ENCODE measurements around the gene ABCC1.

ABCC1 gene

GRCh38 chr16:15949210-15950160 is at the start of gene ABCC1 (continued):
- TF ChIP-seq ZNF747 (tag by site-specific recombination; IDR thresholded peaks at IDR 0.05) (no peak), ZNF175 (tag by site-specific recombination; IDR thresholded peaks at IDR 0.05) (no peak), ZNF350 (tag by site-specific recombination; IDR thresholded peaks at IDR 0.05) (no peak), ZXDB (tag by site-specific recombination; IDR thresholded peaks at IDR 0.05) (peak; percentile 19; the same call in 1 of the 2 replicates), KLF16 (tag by site-specific recombination; IDR thresholded peaks at IDR 0.05) (peak; percentile 30; the same call in 1 of the 2 replicates), SCRT1 (tag by site-specific recombination; IDR thresholded peaks at IDR 0.05; ENCODE audit: borderline replicate concordance) (no peak), ZFP41 (tag by site-specific recombination; IDR thresholded peaks at IDR 0.05; ENCODE audit: borderline replicate concordance) (no peak), BCL11A (tag by site-specific recombination; IDR thresholded peaks at IDR 0.05; ENCODE audit: low read depth) (no peak), ZNF148 (tag by site-specific recombination; IDR thresholded peaks at IDR 0.05; ENCODE audit: borderline replicate concordance) (no peak), TSHZ1 (tag by site-specific recombination; IDR thresholded peaks at IDR 0.05; ENCODE audit: borderline replicate concordance) (no peak), SETDB1 (IDR thresholded peaks at IDR 0.05; ENCODE audit: insufficient read length, low read length) (no peak), ZBTB48 (tag by site-specific recombination; IDR thresholded peaks at IDR 0.05) (no peak), ZNF223 (tag by site-specific recombination; IDR thresholded peaks at IDR 0.05) (no peak), ZNF416 (tag by site-specific recombination; IDR thresholded peaks at IDR 0.05) (no peak), ZNF292 (tag by site-specific recombination; IDR thresholded peaks at IDR 0.05; ENCODE audit: borderline replicate concordance, low read depth) (no peak), ZNF19 (tag by site-specific recombination; IDR thresholded peaks at IDR 0.05; ENCODE audit: low read depth) (no peak), IKZF3 (tag by site-specific recombination; IDR thresholded peaks at IDR 0.05) (no peak), ZBTB26 (tag by site-specific recombination; optimal IDR thresholded peaks at IDR 0.05) (peak; percentile 44), ZFHX2 (tag by site-specific recombination; conservative IDR thresholded peaks at IDR 0.05) (0 out of 2 replicates have a peak, but pooled peaks have one; percentile 32), ZNF391 (tag by site-specific recombination; IDR thresholded peaks at IDR 0.05; ENCODE audit: borderline replicate concordance, low read depth) (no peak), KLF9 (tag by site-specific recombination; IDR thresholded peaks at IDR 0.05; ENCODE audit: low read depth) (0 out of 2 replicates have a peak, but pooled peaks have one; percentile 12)
- TF ChIP-seq, protein P1, sequence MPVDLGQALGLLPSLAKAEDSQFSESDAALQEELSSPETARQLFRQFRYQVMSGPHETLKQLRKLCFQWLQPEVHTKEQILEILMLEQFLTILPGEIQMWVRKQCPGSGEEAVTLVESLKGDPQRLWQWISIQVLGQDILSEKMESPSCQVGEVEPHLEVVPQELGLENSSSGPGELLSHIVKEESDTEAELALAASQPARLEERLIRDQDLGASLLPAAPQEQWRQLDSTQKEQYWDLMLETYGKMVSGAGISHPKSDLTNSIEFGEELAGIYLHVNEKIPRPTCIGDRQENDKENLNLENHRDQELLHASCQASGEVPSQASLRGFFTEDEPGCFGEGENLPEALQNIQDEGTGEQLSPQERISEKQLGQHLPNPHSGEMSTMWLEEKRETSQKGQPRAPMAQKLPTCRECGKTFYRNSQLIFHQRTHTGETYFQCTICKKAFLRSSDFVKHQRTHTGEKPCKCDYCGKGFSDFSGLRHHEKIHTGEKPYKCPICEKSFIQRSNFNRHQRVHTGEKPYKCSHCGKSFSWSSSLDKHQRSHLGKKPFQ (tag by site-specific recombination; IDR thresholded peaks at IDR 0.05): no peak
- TF ChIP-seq, protein P2, sequence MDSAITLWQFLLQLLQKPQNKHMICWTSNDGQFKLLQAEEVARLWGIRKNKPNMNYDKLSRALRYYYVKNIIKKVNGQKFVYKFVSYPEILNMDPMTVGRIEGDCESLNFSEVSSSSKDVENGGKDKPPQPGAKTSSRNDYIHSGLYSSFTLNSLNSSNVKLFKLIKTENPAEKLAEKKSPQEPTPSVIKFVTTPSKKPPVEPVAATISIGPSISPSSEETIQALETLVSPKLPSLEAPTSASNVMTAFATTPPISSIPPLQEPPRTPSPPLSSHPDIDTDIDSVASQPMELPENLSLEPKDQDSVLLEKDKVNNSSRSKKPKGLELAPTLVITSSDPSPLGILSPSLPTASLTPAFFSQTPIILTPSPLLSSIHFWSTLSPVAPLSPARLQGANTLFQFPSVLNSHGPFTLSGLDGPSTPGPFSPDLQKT (IDR thresholded peaks at IDR 0.05; ENCODE audit: borderline replicate concordance, low read depth, low read length): no peak
- TF ChIP-seq, protein P3, sequence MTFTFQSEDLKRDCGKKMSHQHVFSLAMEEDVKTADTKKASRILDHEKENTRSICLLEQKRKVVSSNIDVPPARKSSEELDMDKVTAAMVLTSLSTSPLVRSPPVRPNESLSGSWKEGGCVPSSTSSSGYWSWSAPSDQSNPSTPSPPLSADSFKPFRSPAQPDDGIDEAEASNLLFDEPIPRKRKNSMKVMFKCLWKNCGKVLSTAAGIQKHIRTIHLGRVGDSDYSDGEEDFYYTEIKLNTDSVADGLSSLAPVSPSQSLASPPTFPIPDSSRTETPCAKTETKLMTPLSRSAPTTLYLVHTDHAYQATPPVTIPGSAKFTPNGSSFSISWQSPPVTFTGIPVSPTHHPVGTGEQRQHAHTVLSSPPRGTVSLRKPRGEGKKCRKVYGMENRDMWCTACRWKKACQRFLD (tag by site-specific recombination; IDR thresholded peaks at IDR 0.05): no peak
- TF ChIP-seq, protein P4, sequence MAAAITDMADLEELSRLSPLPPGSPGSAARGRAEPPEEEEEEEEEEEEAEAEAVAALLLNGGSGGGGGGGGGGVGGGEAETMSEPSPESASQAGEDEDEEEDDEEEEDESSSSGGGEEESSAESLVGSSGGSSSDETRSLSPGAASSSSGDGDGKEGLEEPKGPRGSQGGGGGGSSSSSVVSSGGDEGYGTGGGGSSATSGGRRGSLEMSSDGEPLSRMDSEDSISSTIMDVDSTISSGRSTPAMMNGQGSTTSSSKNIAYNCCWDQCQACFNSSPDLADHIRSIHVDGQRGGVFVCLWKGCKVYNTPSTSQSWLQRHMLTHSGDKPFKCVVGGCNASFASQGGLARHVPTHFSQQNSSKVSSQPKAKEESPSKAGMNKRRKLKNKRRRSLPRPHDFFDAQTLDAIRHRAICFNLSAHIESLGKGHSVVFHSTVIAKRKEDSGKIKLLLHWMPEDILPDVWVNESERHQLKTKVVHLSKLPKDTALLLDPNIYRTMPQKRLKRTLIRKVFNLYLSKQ (tag by site-specific recombination; IDR thresholded peaks at IDR 0.05; ENCODE audit: borderline replicate concordance): no peak
